ENCODE measurements around the gene GPR55.

The GPR55 gene

GRCh38 chr2:230872968-230873660, 51.9 kb downstream of the GPR55 start:
- in situ Hi-C loops (cut with HindIII; ENCODE audit: low sequenced_read_pairs): no loop called here

GRCh38 chr2:230872151-230872967, 52.7 kb downstream of the GPR55 start:
- in situ Hi-C loops (cut with HindIII; ENCODE audit: low sequenced_read_pairs): no loop called here

- in situ Hi-C loops (cut with HindIII; ENCODE audit: low sequenced_read_pairs): no loop called here
Measured at GRCh38 chr2:230871361-230872150, 53.5 kb downstream of the GPR55 start.

- in situ Hi-C loops (cut with HindIII; ENCODE audit: low sequenced_read_pairs): no loop called here
Measured at GRCh38 chr2:230870544-230871360, 54.3 kb downstream of the GPR55 start.

- in situ Hi-C loops (cut with HindIII; ENCODE audit: low sequenced_read_pairs): no loop called here
Measured at GRCh38 chr2:230869914-230870543, 55.0 kb downstream of the GPR55 start.

- in situ Hi-C loops (cut with HindIII; ENCODE audit: low sequenced_read_pairs): no loop called here
Measured at GRCh38 chr2:230868947-230869913, 55.8 kb downstream of the GPR55 start.

GRCh38 chr2:230868161-230868946, 56.7 kb downstream of the GPR55 start:
- in situ Hi-C loops (cut with HindIII; ENCODE audit: low sequenced_read_pairs): no loop called here

- in situ Hi-C loops (cut with HindIII; ENCODE audit: low sequenced_read_pairs): no loop called here
Measured at GRCh38 chr2:230866756-230867523, 58.1 kb downstream of the GPR55 start.

- in situ Hi-C loops (cut with HindIII; ENCODE audit: low sequenced_read_pairs): no loop called here
Measured at GRCh38 chr2:230865766-230866755, 59.0 kb downstream of the GPR55 start.

- in situ Hi-C loops (cut with HindIII; ENCODE audit: low sequenced_read_pairs): no loop called here
Measured at GRCh38 chr2:230865307-230865765, 59.7 kb downstream of the GPR55 start.

GRCh38 chr2:230864605-230865306, 60.3 kb downstream of the GPR55 start, which contains the start of gene ITM2C:
Gene ITM2C, plus strand, starts transcription at chr2:230864942. Its CDS starts 84 bp downstream, at chr2:230865026.
- in situ Hi-C loops (cut with HindIII; ENCODE audit: low sequenced_read_pairs): no loop called here

GRCh38 chr2:230864122-230864604, 60.9 kb downstream of the GPR55 start:
- in situ Hi-C loops (cut with HindIII; ENCODE audit: low sequenced_read_pairs): no loop called here

GRCh38 chr2:230863442-230864121, 61.5 kb downstream of the GPR55 start:
- in situ Hi-C loops (cut with HindIII; ENCODE audit: low sequenced_read_pairs): no loop called here

GRCh38 chr2:230863031-230863430, 62.0 kb downstream of the GPR55 start:
- in situ Hi-C loops (cut with HindIII; ENCODE audit: low sequenced_read_pairs): no loop called here

- in situ Hi-C loops (cut with HindIII; ENCODE audit: low sequenced_read_pairs): no loop called here
Measured at GRCh38 chr2:230862292-230862691, 62.8 kb downstream of the GPR55 start.
